Hepatocyte (in vitro differentiated cells): ENCODE measurements around the gene MINK1.

Source experiments
- CTCF ChIP-seq: fragments of 200-600 bp; sonication (generic); IDR thresholded peaks from 2 replicates; pipeline ENCODE4 v1.5.1; 2016; ENCODE audit warnings: antibody characterized with exemption, mild to moderate bottlenecking; ENCODE audit not compliant: poor library complexity
- EZH2 ChIP-seq: fragments of 200-600 bp; sonication (generic); IDR thresholded peaks from 2 replicates; pipeline ENCODE4 v1.6.1; 2016; ENCODE audit warnings: antibody characterized with exemption, mild to moderate bottlenecking, borderline replicate concordance

DNA sequence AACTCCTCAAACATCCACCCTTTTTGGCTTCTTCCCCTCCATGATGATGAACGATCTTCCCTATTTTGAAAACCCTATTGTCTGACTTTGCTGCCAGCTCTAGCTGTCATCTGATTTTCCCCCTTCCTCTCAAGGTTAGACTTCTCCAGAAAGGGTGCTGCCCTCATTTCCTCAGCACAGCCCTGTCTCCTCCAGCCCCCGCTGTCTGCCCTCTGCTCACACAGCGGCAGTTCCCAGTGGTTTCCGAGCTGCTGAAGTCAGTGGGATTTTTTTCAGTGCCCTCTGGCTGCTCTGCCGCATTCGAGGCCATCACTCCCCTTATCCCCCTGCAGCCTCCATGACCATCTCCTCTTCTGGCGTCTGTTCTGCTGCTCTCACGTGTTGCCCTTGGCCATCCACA is 39.6 kb downstream of the MINK1 start:
- TF ChIP-seq CTCF (no peak), EZH2 (no peak)
